ENCODE data around the gene SOX10. TPM values are rescaled to one million over a fixed set of nuclear protein-coding genes. Genes with fewer than 3 reads are reported as not detected.

SOX10 gene
- polyA plus RNA-seq, 3 donors = not detected

DNA sequence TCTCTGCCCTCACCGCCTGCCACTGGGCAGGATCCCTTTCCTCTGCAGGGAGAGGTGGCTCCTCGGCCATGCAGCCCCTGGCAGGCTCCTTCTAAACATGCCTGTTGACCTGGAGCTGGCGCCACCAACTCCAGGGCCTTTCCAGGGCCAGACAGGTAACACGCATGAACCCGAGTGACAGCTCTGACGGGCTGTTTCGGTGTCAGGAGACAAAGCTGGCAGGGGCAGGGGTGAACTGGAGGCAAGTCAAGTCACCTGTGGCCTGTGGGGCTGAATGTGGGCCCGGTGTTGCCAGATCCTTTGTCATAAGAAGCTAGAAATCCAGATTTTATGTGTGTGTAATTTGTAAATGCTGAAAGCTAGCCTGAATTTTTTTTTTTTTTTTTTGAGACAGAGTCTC, 42.2 kb downstream of the SOX10 start:
- H3K4me1 ChIP-seq (ENCODE audit: control insufficient read depth in 1 of 2, insufficient read depth in 2 of 2, low read length in 2 of 2) = peaks cover 7 to 10% of the 10 kb centered on the region in 2 donors
- H3K79me2 ChIP-seq (ENCODE audit: insufficient read depth, low read length) = no peaks in the 10 kb centered on the region
- intact Hi-C loops (cut with micrococcal nuclease) = no loop called here
- H2AFZ ChIP-seq (ENCODE audit: insufficient read depth, low read depth, low read length, poor library complexity, severe bottlenecking) = no peak overlapping the region
- peaks cover 18 to 25% of the 10 kb centered on the region in 2 donors for H3K36me3 ChIP-seq (replicated peaks in 1 of 2; ENCODE audit: control insufficient read depth in 1 of 2, insufficient read depth in 2 of 2, low read length in 2 of 2)
- DNase-seq = no peak
- TF ChIP-seq, protein P1, sequence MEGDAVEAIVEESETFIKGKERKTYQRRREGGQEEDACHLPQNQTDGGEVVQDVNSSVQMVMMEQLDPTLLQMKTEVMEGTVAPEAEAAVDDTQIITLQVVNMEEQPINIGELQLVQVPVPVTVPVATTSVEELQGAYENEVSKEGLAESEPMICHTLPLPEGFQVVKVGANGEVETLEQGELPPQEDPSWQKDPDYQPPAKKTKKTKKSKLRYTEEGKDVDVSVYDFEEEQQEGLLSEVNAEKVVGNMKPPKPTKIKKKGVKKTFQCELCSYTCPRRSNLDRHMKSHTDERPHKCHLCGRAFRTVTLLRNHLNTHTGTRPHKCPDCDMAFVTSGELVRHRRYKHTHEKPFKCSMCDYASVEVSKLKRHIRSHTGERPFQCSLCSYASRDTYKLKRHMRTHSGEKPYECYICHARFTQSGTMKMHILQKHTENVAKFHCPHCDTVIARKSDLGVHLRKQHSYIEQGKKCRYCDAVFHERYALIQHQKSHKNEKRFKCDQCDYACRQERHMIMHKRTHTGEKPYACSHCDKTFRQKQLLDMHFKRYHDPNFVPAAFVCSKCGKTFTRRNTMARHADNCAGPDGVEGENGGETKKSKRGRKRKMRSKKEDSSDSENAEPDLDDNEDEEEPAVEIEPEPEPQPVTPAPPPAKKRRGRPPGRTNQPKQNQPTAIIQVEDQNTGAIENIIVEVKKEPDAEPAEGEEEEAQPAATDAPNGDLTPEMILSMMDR (IDR thresholded peaks at IDR 0.05) = no peak
- no peak overlapping the region for H3K9ac ChIP-seq (ENCODE audit: insufficient read depth, low read length, poor library complexity, severe bottlenecking)
- no peaks in the 10 kb centered on the region for H3K27me3 ChIP-seq (ENCODE audit: control insufficient read depth in 2 of 2, insufficient read depth in 2 of 2, low read length in 2 of 2)
- H3K27ac ChIP-seq (ENCODE audit: low read depth in 1 of 2, low read length in 2 of 2) = no peak overlapping the region
- H3K27ac Mint-ChIP-seq = peak overlapping the region in 1 of 7 donors; percentile 23
- 97% methylated on average over 8 of the region's 8 CpGs for WGBS (ENCODE audit: insufficient coverage)
- no peaks in the 10 kb centered on the region for H3K9me3 ChIP-seq (replicated peaks in 1 of 2; ENCODE audit: control insufficient read depth in 1 of 2, insufficient read depth in 1 of 2, low read length in 2 of 2)
- peaks cover 20 to 41% of the 10 kb centered on the region in 2 donors for H3K36me3 Mint-ChIP-seq
- H3K9me3 Mint-ChIP-seq = peaks cover 0 to under 1% (median 0%) of the 10 kb centered on the region in 7 donors
- no peaks in the 10 kb centered on the region for H4K20me1 ChIP-seq (ENCODE audit: insufficient read depth, low read length)
- H3K4me2 ChIP-seq (replicated peaks; ENCODE audit: extremely low read depth, low read length, poor library complexity, severe bottlenecking) = no peak overlapping the region
- no peak overlapping the region for H3K4me3 ChIP-seq (replicated peaks in 1 of 3; ENCODE audit: low read depth in 2 of 3, low read length in 3 of 3)
- H3K4me3 Mint-ChIP-seq = no peak overlapping the region
- peaks cover 0 to 2% (median 1%) of the 10 kb centered on the region in 3 donors for H3K27me3 Mint-ChIP-seq (ENCODE audit: low read depth in 3 of 3)
- H3K4me1 Mint-ChIP-seq = peaks cover 7% of the 10 kb centered on the region

DNA sequence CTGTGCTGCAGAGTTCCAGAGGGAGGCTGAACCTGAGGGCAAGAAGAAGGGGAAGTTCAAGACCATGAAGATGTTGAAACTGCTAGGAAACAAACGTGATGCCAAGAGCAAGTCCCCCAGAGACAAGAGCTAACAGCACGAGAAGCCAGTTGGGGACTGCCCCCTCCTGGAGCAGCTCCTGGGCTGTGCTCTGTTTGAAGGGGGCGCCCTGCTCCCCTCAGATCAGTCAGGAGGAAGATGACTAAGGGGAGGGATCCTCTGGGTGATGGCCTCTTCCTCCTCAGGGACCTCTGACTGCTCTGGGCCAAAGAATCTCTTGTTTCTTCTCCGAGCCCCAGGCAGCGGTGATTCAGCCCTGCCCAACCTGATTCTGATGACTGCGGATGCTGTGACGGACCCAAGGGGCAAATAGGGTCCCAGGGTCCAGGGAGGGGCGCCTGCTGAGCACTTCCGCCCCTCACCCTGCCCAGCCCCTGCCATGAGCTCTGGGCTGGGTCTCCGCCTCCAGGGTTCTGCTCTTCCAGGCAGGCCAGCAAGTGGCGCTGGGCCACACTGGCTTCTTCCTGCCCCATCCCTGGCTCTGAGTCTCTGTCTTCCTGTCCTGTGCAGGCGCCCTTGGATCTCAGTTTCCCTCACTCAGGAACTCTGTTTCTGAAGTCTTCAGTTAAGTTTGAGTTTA, 43.5 kb downstream of the SOX10 start:
- Histone ChIP-seq H3K4me1 (ENCODE audit: control insufficient read depth in 1 of 2, insufficient read depth in 2 of 2, low read length in 2 of 2) (peaks cover 7 to 10% of the 10 kb centered on the region in 2 donors), H3K27me3 (ENCODE audit: control insufficient read depth in 2 of 2, insufficient read depth in 2 of 2, low read length in 2 of 2) (no peaks in the 10 kb centered on the region), H3K9me3 (replicated peaks in 1 of 2; ENCODE audit: control insufficient read depth in 1 of 2, insufficient read depth in 1 of 2, low read length in 2 of 2) (no peaks in the 10 kb centered on the region), H3K9ac (ENCODE audit: insufficient read depth, low read length, poor library complexity, severe bottlenecking) (no peak overlapping the region), H3K36me3 (replicated peaks in 1 of 2; ENCODE audit: control insufficient read depth in 1 of 2, insufficient read depth in 2 of 2, low read length in 2 of 2) (peaks cover 21 to 25% of the 10 kb centered on the region in 2 donors), H3K79me2 (ENCODE audit: insufficient read depth, low read length) (no peaks in the 10 kb centered on the region), H3K4me2 (replicated peaks; ENCODE audit: extremely low read depth, low read length, poor library complexity, severe bottlenecking) (no peak overlapping the region), H3K4me3 (replicated peaks in 1 of 3; ENCODE audit: low read depth in 2 of 3, low read length in 3 of 3) (no peak overlapping the region), H4K20me1 (ENCODE audit: insufficient read depth, low read length) (no peaks in the 10 kb centered on the region), H2AFZ (ENCODE audit: insufficient read depth, low read depth, low read length, poor library complexity, severe bottlenecking) (no peak overlapping the region), H3K27ac (ENCODE audit: low read depth in 1 of 2, low read length in 2 of 2) (peak overlapping the region; percentile 12 to 41)
- Mint-ChIP-seq H3K4me3 (no peak overlapping the region), H3K27me3 (ENCODE audit: low read depth in 3 of 3) (peaks cover 0 to 2% (median 0%) of the 10 kb centered on the region in 3 donors), H3K9me3 (no peaks in the 10 kb centered on the region), H3K4me1 (peaks cover 7% of the 10 kb centered on the region), H3K36me3 (peaks cover 25 to 48% of the 10 kb centered on the region in 2 donors), H3K27ac (peak overlapping the region; percentile 34 to 79 (median 55))
- TF ChIP-seq, protein P1 (IDR thresholded peaks at IDR 0.05) = no peak
- intact Hi-C loops (cut with micrococcal nuclease) = no loop called here
- 56% methylated on average over 11 of the region's 12 CpGs for WGBS (ENCODE audit: insufficient coverage)
- peak; percentile 2 to 54 (median 16) for DNase-seq

All from CD14-positive monocyte (primary cell).